22Rv1 (cell line): ENCODE results near the gene WNK4.

Source experiments
- ZFX ChIP-seq: fragments of 450-650 bp; IDR thresholded peaks from 2 replicates; pipeline ENCODE4 v1.6.1; 2017; ENCODE audit warnings: antibody characterized with exemption, borderline replicate concordance
- TF ChIP-seq, protein P1 (sequence below): fragments of 450-650 bp; IDR thresholded peaks from 2 replicates; pipeline ENCODE4 v1.5.1; 2017; ENCODE audit warnings: mild to moderate bottlenecking

GRCh38 chr17:42781639-42782165 lies 1.3 kb downstream of the WNK4 start:
- TF ChIP-seq, protein P1, sequence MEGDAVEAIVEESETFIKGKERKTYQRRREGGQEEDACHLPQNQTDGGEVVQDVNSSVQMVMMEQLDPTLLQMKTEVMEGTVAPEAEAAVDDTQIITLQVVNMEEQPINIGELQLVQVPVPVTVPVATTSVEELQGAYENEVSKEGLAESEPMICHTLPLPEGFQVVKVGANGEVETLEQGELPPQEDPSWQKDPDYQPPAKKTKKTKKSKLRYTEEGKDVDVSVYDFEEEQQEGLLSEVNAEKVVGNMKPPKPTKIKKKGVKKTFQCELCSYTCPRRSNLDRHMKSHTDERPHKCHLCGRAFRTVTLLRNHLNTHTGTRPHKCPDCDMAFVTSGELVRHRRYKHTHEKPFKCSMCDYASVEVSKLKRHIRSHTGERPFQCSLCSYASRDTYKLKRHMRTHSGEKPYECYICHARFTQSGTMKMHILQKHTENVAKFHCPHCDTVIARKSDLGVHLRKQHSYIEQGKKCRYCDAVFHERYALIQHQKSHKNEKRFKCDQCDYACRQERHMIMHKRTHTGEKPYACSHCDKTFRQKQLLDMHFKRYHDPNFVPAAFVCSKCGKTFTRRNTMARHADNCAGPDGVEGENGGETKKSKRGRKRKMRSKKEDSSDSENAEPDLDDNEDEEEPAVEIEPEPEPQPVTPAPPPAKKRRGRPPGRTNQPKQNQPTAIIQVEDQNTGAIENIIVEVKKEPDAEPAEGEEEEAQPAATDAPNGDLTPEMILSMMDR = no peak
- TF ChIP-seq ZFX = no peak
